ENCODE data around the gene CFAP74. TPM values are rescaled to one million over a fixed set of nuclear protein-coding genes. Genes with fewer than 3 reads are reported as not detected.
A peak's percentile ranks its signal among the peaks of the same experiment; 100 is the strongest.

CFAP74 gene
- total and polyA plus RNA-seq, 2 of the 4 experiments (the other 2 are of a cell fraction), result not detected

DNA sequence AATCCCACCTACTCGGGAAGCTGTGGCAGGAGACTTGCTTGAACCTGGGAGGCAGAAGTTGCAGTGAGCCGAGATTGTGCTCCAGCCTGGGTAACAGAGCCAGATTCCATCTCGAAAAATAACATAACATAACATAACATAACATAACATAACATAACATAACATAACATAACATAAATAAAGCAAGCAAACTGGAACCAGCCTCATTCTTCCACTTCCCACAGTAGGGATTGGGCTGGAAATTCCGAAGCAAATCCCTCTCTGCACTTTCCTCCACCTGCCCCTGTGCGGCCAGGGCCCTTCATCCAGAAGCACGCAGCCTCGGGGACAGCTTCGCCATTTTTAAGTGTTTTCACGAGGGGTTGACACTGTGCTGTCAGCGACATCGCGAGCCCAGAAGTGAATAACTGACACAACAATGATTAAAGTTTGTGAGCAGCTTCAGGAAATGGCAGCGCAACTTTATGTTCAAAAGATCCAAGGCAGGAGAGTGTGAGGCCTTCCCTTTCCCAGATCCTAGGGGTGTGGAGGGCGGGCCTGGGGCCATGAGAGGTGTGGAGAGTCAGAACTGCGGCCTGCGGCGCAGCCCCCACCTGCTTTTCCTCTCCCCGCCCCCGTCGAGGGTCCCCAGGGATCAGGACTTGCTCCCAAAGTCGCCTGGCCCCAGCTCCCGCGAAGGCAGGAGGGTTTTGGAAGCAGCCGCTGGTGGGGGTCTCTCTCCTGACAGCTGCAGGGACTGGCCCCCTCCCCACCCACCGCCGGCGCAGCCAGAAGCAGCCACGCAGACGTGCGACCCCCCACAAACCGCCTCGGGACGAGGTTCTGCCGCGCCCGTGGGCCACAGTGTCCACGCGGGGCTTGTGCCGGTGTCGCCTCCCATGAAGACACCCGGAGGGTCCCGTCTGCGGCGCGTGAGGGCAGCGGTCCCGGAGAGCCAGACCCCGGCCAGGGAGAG, 14.9 kb upstream of the CFAP74 start:
- Histone ChIP-seq H4K8ac (ENCODE audit: low read depth in 2 of 2, low read length in 2 of 2) (no peak overlapping the region), H3K14ac (replicated peaks; ENCODE audit: low read depth, low read length) (no peak overlapping the region), H3K9me1 (ENCODE audit: insufficient read depth, low read length) (no peaks in the 10 kb centered on the region), H3K4me2 (ENCODE audit: low read depth, low read length) (no peak overlapping the region), H2BK20ac (ENCODE audit: low read depth, low read length) (no peak overlapping the region), H2AK9ac (replicated peaks; ENCODE audit: low read depth, low read length, poor library complexity) (no peak overlapping the region), H3K4ac (ENCODE audit: low read depth, low read length) (no peak overlapping the region), H3K27me3 (ENCODE audit: control insufficient read depth, insufficient read depth, low read length) (peaks cover 81% of the 10 kb centered on the region), H3K36me3 (ENCODE audit: control insufficient read depth, insufficient read depth, low read length) (no peaks in the 10 kb centered on the region), H3K79me1 (ENCODE audit: low read depth in 1 of 2, low read length in 2 of 2) (no peaks in the 10 kb centered on the region), H3K23ac (ENCODE audit: low read depth, low read length) (no peak overlapping the region), H3K4me1 (ENCODE audit: control insufficient read depth, insufficient read depth, low read length) (no peaks in the 10 kb centered on the region), H2BK120ac (ENCODE audit: low read depth, low read length) (no peak overlapping the region), H4K5ac (ENCODE audit: low read depth, low read length) (no peak overlapping the region), H3K56ac (ENCODE audit: extremely low read depth, insufficient read depth, low read length) (no peak overlapping the region), H3K4me3 (ENCODE audit: insufficient read depth, low read depth, low read length) (no peak overlapping the region), H3K9ac (ENCODE audit: low read depth, low read length) (no peak overlapping the region), H3K27ac (ENCODE audit: insufficient read depth, low read length) (no peak overlapping the region), H2BK15ac (ENCODE audit: low read depth, low read length) (no peak overlapping the region), H3K18ac (ENCODE audit: low read depth, low read length) (no peak overlapping the region), H4K20me1 (ENCODE audit: insufficient read depth, low read length) (no peaks in the 10 kb centered on the region), H2BK5ac (ENCODE audit: low read depth, low read length, poor library complexity, severe bottlenecking) (no peak overlapping the region), H3K9me3 (ENCODE audit: control insufficient read depth, insufficient read depth, low read length) (no peaks in the 10 kb centered on the region), H2AFZ (replicated peaks; ENCODE audit: low read length, poor library complexity) (peak overlapping the region; percentile 43), H2AK5ac (ENCODE audit: low read depth, low read length) (no peak overlapping the region), H4K91ac (ENCODE audit: insufficient read depth, low read depth, low read length) (no peak overlapping the region)
- TF ChIP-seq, protein P1, sequence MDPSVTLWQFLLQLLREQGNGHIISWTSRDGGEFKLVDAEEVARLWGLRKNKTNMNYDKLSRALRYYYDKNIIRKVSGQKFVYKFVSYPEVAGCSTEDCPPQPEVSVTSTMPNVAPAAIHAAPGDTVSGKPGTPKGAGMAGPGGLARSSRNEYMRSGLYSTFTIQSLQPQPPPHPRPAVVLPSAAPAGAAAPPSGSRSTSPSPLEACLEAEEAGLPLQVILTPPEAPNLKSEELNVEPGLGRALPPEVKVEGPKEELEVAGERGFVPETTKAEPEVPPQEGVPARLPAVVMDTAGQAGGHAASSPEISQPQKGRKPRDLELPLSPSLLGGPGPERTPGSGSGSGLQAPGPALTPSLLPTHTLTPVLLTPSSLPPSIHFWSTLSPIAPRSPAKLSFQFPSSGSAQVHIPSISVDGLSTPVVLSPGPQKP (IDR thresholded peaks at IDR 0.05; ENCODE audit: borderline replicate concordance, low read depth, low read length), result no peak
- TF ChIP-seq NFE2L2 (IDR thresholded peaks at IDR 0.05; ENCODE audit: low read depth, low read length), result no peak
- no peak for TF ChIP-seq POLR2A (IDR thresholded peaks at IDR 0.05; ENCODE audit: low read depth, low read length)
- TF ChIP-seq CHD1 (IDR thresholded peaks at IDR 0.05; ENCODE audit: low read depth, low read length), result no peak
- in situ Hi-C loops (cut with MboI; ENCODE audit: low sequenced_read_pairs) (no loop called here), dilution Hi-C loops (cut with HindIII; ENCODE audit: low sequenced_read_pairs, unreplicated experiment) (no loop called here), intact Hi-C loops (cut with micrococcal nuclease) (no loop called here)
- 18% methylated on average over 8 of the region's 48 CpGs; no CpG with 5 or more reads in 1 of the 2 experiments for WGBS, 2 experiments (ENCODE audit: extremely low coverage in 2 of 2, insufficient read length in 1 of 2)
- no peak for ATAC-seq (ENCODE audit: low read depth)
- ChIA-PET CTCF (no interaction called here), POLR2A (ENCODE audit: unreplicated experiment) (no interaction called here)
- DNase-seq, result no peak
- BruUV-seq (replicated peaks), result no TSS peak
